Stimulated activated CD8-positive, alpha-beta memory T cell treated with anti-CD3 and anti-CD28 coated beads, Interleukin-2, amount 100 ng/mL, for 1 hour (primary cell): ENCODE results near the gene ZFAND2A.
A peak's percentile ranks its signal among the peaks of the same experiment; 100 is the strongest.
"Not testable (repeated sequence)": the region's sequence is repeated elsewhere in the genome, so short reads cannot be mapped to it uniquely, and the experiment has no call there.

Experiments
- DNase-seq, 2 donors: peaks; one replicate each; pipeline ENCODE4 v3.0.0-alpha.2; 2020; ENCODE audit warnings: low read depth in 2 of 2

Gene ZFAND2A

DNA sequence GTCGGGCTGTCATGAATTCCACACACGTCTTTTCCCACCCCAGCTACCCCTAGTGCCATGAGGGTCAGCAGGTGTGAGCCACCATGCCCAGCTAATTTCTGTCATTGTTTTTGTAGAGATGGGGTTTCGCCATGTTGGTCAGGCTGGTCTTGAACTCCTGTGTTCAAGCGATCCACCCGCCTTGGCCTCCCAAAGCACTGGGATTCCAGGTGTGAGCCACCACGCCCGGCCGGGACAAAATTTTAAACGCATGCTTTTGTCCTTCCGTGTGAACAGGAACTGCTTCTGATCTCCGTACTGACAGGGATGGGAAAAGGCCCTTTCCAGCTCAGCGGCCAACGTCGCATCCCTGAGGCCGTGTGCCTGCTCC, 15.6 kb upstream of the ZFAND2A start:
- DNase-seq: no peak

GRCh38 chr7:1174881-1175596, 15.0 kb upstream of the ZFAND2A start:
- no peak for DNase-seq

DNA sequence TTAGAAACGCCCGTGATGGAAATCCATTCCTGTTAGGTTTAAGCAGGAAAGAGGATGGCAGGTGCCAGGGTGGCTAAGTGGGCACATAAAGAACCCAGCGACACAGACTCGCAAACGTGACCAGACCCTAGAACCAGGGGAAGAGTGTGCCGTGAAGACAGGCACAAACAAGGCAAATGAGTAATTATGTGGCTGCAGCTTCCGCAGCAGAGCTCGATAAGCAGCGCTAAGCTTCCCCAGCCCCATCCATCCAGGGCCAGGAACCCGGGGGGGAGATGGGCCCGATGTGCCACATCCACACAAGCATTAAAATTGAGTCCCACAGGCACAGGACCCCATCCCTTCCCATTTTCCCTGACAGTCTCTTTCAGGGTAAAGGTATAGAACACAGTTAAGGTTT, 14.0 kb upstream of the ZFAND2A start:
- DNase-seq: no peak

GRCh38 chr7:1172666-1173523, 12.9 kb upstream of the ZFAND2A start:
- DNase-seq: no peak

DNA sequence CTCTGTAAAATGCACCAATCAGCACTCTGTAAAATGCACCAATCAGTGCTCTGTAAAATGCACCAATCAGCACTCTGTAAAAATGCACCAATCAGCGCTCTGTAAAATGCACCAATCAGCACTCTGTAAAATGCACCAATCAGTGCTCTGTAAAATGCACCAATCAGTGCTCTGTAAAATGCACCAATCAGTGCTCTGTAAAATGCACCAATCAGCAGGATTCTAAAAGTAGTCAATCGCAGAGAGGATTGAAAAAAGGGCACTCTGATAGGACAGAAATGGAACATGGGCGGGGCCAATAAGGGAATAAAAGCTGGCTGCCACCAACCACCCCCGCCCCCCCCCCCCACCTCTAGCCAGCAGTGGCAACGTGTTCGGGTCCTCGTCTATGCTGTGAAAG, 11.5 kb upstream of the ZFAND2A start:
- DNase-seq: not testable (repeated sequence)

DNA sequence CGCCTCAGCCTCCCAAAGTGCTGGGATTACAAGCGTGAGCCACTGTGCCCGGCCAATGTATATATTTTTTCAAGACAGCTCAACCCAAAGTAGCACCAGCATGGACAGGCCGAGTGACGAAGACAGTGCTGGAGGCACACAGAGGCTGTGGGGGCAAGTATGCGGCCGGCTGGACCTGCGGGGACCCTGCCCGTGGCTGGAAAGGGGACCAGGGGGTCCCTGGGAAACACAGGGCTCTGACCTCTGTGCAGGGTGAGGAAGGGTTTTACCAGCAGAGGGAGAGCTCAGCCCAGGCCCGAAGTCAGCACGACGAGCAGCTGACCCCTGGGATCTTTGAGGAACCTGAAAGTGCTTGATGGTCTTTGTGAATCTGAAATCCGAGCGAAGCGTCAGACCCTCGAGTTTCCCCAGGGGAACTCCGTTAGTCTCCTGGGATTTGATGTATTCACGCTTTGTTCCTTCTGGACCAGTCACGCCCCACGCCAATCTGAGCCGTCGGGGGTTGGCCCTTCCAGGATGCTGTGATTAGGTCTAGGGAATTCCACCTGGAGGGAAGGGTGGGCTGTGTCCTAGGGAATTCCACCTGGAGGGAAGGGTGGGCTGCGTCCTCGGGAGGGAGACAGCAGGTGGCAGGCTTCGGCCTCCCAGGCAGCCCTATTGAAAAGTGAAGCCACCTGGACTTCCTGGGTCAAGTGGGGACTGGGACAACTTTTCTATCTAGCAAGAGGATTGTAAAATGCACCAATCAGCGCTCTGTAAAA, 10.9 kb upstream of the ZFAND2A start:
- DNase-seq: no peak

- DNase-seq: peak; percentile 84 to 89
These were observed 9.7 kb upstream of the ZFAND2A start for GRCh38 chr7:1169409-1170368.

- no peak for DNase-seq
These were observed 8.4 kb upstream of the ZFAND2A start for GRCh38 chr7:1168422-1168821.

DNA sequence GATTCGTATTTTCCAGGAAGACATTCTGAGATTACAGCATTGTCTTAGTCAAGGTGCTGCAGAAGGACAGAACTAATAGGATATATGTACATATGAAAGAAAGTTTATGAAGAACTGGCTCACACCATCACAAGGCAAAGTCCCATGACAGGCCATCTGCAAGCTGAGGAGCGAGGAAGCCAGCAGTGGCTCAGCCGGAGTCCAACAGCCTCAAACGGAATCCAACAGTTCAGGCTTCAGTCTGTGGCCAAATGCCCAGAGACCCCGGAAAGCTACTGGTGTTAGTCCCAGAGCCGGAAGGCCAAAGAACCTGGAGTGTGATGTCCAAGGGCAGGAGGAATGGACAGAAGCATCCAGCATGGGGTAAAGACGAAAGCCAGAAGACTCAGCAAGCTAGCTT, 4.4 kb upstream of the ZFAND2A start:
- DNase-seq: no peak

DNA sequence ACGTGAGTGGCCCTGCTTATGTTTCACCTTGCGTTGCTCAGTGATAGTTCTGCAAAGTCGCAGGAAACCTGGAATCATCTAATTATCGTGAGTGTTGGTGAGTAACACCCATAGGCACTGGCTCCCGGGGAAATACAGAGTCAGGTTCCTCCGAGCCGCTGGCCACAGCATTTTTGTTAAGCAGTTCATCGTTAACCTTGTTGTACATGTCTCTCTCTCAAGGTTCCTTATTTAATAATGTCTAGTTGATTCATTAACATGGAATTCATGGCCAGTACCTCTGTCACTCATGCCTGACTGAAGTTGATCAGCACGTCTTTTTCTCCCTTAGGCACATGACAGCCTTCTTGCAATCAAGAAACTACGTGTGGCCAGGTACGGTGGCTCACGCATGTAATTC, 3.1 kb upstream of the ZFAND2A start:
- DNase-seq: no peak

GRCh38 chr7:1160670-1161021, 650 bp upstream of the ZFAND2A start:
- DNase-seq: no peak

DNA sequence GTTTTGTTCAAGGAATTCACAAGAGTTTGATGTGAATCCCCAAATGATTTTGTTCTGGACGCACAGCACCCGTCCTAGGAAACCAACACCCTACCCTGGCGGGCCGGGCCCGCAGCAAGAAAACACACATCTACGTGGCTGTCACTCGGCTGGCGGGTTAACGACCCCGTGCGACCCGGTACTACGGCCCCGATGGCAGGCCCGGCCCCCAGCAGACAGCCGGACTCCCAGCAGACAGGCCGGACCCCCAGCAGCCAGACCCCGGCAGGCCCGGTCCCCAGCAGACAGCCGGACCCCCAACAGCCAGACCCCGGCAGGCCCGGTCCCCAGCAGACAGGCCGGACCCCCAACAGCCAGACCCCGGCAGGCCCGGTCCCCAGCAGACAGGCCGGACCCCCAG, 765 bp downstream of the ZFAND2A start:
- DNase-seq: not testable (repeated sequence)

GRCh38 chr7:1158203-1159126, 1.5 kb downstream of the ZFAND2A start:
- no peak for DNase-seq

GRCh38 chr7:1156782-1157535, 3.0 kb downstream of the ZFAND2A start:
- DNase-seq: no peak

DNA sequence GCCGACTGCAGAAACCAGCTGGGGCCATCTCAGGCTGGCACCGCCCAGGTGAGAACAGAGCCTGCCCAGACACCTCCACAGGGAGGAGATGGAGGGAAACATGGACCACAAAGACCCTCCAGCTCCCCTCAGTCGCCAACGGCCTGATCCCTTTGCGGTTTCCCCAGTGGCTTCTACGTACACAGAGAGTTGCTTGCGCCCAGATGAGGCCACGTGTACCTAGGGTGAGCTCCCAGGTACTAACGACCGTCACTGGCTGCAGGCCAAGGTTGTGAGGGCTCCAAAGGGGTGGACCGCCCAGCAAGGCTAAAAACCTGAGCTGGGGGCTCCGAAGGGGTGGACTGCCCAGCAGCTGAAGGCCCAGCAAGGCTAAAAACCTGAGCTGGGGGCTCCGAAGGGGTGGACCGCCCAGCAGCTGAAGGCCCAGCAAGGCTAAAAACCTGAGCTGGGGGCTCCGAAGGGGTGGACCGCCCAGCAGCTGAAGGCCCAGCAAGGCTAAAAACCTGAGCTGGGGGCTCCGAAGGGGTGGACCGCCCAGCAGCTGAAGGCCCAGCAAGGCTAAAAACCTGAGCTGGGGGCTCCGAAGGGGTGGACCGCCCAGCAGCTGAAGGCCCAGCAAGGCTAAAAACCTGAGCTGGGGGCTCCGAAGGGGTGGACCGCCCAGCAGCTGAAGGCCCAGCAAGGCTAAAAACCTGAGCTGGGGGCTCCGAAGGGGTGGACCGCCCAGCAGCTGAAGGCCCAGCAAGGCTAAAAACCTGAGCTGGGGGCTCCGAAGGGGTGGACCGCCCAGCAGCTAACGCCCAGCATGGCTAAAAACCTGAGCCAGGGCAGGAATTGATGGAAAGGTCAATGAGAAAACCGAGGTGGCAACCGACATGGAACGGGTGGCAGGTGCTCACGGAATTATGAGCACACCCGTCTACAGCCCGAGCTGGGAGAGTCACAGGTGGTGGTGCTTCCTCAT, 3.9 kb downstream of the ZFAND2A start:
- DNase-seq: not testable (repeated sequence)

- no peak for DNase-seq
These were observed 5.7 kb downstream of the ZFAND2A start for GRCh38 chr7:1154172-1154739.

DNA sequence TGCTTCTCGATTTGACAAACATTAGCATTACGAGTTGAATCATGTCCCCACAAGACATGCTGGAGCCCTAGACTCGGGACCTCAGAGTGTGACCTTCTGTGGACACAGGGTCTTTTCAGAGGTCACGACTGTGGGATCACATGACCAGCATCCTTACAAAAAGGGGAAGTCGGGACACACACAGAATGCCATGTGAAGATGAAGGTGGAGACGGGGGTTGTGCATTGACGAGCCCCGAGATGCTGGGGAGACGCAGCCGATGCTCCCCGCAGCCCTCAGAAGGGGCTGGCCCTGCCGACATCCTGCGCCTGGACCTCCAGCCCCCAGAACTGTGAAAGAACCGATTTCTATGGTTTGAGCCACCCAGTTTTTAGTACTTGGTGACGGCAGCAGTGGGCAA, 7.5 kb downstream of the ZFAND2A start:
- DNase-seq: no peak
